Natural killer cell (primary cell): ENCODE results near the gene DUSP28. TPM values are rescaled to one million over a fixed set of nuclear protein-coding genes. Genes with fewer than 3 reads are reported as not detected.

Source experiments
- ATAC-seq, 3 donors: fragments of 150-1000 bp in 2 of 3; fragments of 200-7000 bp in 1 of 3; cut with Tn5 transposase; 1 replicate in 1 of 3; 2 replicates in 2 of 3; pipeline ENCODE4 v1.10.0; 2021; ENCODE audit warnings: mild to moderate bottlenecking in 2 of 3, moderate library complexity in 2 of 3
- DNase-seq, 2 donors: peaks; one replicate each; pipeline versions ENCODE4 v3.0.0 to v3.0.0-alpha.2; 2013 to 2021; ENCODE audit warnings: mixed read lengths in 1 of 2
- H3K27ac ChIP-seq: one replicate; pipeline ENCODE4 v1.5.1; 2013; ENCODE audit warnings: mild to moderate bottlenecking, low read length
- H3K27me3 ChIP-seq: one replicate; pipeline ENCODE4 v1.6.1; 2013; ENCODE audit warnings: low read length; ENCODE audit not compliant: control insufficient read depth, insufficient read depth
- H3K36me3 ChIP-seq: one replicate; pipeline ENCODE4 v1.6.1; 2013; ENCODE audit warnings: low read length; ENCODE audit not compliant: control insufficient read depth, insufficient read depth
- H3K4me1 ChIP-seq: one replicate; pipeline ENCODE4 v1.6.1; 2013; ENCODE audit warnings: low read length; ENCODE audit not compliant: control insufficient read depth, insufficient read depth
- H3K4me3 ChIP-seq: one replicate; pipeline ENCODE4 v1.5.1; 2013; ENCODE audit warnings: low read length
- H3K9me3 ChIP-seq: one replicate; pipeline ENCODE4 v1.6.1; 2013; ENCODE audit warnings: low read length; ENCODE audit not compliant: control insufficient read depth, insufficient read depth
- H3K27ac Mint-ChIP-seq, 2 donors: one replicate each; pipeline ENCODE4 v1.8.0; 2022; ENCODE audit warnings: mild to moderate bottlenecking in 2 of 2, mixed read lengths in 2 of 2, moderate library complexity in 1 of 2
- H3K27me3 Mint-ChIP-seq, 2 donors: one replicate each; pipeline ENCODE4 v1.8.0; 2022; ENCODE audit warnings: low read depth in 2 of 2, mixed read lengths in 2 of 2
- H3K36me3 Mint-ChIP-seq: one replicate; pipeline ENCODE4 v1.8.0; 2022; ENCODE audit warnings: mixed read lengths
- H3K4me1 Mint-ChIP-seq, 2 donors: one replicate each; pipeline ENCODE4 v1.8.0; 2022; ENCODE audit warnings: mixed read lengths in 2 of 2
- H3K4me3 Mint-ChIP-seq: one replicate; pipeline ENCODE4 v1.8.0; 2022; ENCODE audit warnings: mild to moderate bottlenecking, moderate library complexity, mixed read lengths
- H3K9me3 Mint-ChIP-seq, 2 donors: one replicate each; pipeline ENCODE4 v1.8.0; 2022; ENCODE audit warnings: mixed read lengths in 2 of 2
- CTCF ChIP-seq: fragments of 200-600 bp; IDR thresholded peaks from one replicate; pipeline ENCODE4 v1.8.0; 2022; ENCODE audit warnings: antibody characterized with exemption
- WGBS: methylation state at CpG from one replicate; pipeline ENCODE4 v1.1.7; 2013; ENCODE audit warnings: missing lambda C conversion rate; ENCODE audit not compliant: insufficient coverage; 5-methylcytosine and 5-hydroxymethylcytosine counted together
- intact Hi-C: fragments of 100-400 bp; cut with micrococcal nuclease; formaldehyde crosslinking; loops from one replicate; pipeline ENCODE4 v1.14.2; 2022
- total RNA-seq, 4 donors: library from RNA; stranded (reverse); fragments of 120-200 nt in 1 of 4; gene quantifications; one replicate each; pipeline versions ENCODE4 v1.2.3 to v1.2.4, GENCODE V29; 2013 to 2022

Gene DUSP28
- total RNA-seq, 3 donors from 2014 or later (not counting 1 experiment from before 2014, with no cell fraction given) = 13.5 to 25.2 (median 18.5) TPM

DNA sequence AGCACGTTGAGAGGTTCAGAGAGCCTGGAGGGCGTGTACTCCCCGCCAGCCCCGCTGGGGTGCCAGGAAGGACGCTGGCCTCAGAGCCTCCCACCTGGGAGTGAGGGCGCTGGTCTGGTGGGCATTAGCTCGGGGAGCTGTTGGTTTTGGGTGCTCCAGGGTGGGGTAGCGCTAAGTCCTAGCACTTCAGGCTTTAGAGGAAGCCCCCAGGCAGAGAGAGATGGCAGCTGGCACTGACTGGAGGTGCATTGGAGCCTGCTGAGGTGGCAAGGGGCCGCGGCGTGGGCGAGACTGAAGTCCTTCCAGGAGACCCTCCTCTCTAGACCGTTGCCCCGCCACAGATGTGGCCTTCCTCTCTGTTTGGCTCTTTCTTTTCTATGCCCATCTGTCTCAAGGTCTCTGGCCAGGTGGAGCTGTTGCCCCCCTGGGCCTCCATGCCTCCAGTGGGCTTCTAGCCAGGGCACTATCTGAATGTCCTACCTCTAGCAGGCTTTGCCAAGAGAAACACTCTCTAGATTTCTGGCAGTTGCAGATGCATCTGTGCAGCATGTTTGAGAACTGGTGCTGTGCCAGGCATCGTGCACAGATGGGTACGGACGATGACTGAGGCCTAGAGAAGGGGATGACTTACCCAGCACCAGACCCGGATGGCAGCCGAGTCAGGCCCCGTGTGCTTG, 33.0 kb downstream of the DUSP28 start:
- Histone ChIP-seq H3K27me3 (no peaks in the 10 kb centered on the region), H3K4me3 (no peak overlapping the region), H3K4me1 (peaks cover 12% of the 10 kb centered on the region), H3K27ac (no peak overlapping the region), H3K9me3 (no peaks in the 10 kb centered on the region), H3K36me3 (peaks cover 64% of the 10 kb centered on the region)
- no peaks in the 10 kb centered on the region for H3K27me3 Mint-ChIP-seq
- H3K9me3 Mint-ChIP-seq = no peaks in the 10 kb centered on the region
- 94% methylated on average over 20 of the region's 20 CpGs for WGBS
- intact Hi-C loops = no loop called here
- DNase-seq (no peak), ATAC-seq (no peak)
- H3K4me1 Mint-ChIP-seq = peaks cover 11 to 18% of the 10 kb centered on the region in 2 donors
- no peak overlapping the region for H3K4me3 Mint-ChIP-seq
- no peak overlapping the region for H3K27ac Mint-ChIP-seq
- no peaks in the 10 kb centered on the region for H3K36me3 Mint-ChIP-seq
- no peak for TF ChIP-seq CTCF

GRCh38 chr2:240593703-240594451, 33.7 kb downstream of the DUSP28 start:
- no peak for TF ChIP-seq CTCF
- no peaks in the 10 kb centered on the region for H3K27me3 Mint-ChIP-seq
- peaks cover 4 to 10% of the 10 kb centered on the region in 2 donors for H3K4me1 Mint-ChIP-seq
- DNase-seq (no peak), ATAC-seq (no peak)
- Histone ChIP-seq H3K36me3 (peaks cover 71% of the 10 kb centered on the region), H3K4me1 (peaks cover 6% of the 10 kb centered on the region), H3K27me3 (no peaks in the 10 kb centered on the region), H3K27ac (no peak overlapping the region), H3K4me3 (no peak overlapping the region), H3K9me3 (no peaks in the 10 kb centered on the region)
- intact Hi-C loops = no loop called here
- no peaks in the 10 kb centered on the region for H3K36me3 Mint-ChIP-seq
- H3K9me3 Mint-ChIP-seq = no peaks in the 10 kb centered on the region
- WGBS = 95% methylated on average over 19 of the region's 19 CpGs
- H3K27ac Mint-ChIP-seq = no peak overlapping the region
- H3K4me3 Mint-ChIP-seq = no peak overlapping the region

DNA sequence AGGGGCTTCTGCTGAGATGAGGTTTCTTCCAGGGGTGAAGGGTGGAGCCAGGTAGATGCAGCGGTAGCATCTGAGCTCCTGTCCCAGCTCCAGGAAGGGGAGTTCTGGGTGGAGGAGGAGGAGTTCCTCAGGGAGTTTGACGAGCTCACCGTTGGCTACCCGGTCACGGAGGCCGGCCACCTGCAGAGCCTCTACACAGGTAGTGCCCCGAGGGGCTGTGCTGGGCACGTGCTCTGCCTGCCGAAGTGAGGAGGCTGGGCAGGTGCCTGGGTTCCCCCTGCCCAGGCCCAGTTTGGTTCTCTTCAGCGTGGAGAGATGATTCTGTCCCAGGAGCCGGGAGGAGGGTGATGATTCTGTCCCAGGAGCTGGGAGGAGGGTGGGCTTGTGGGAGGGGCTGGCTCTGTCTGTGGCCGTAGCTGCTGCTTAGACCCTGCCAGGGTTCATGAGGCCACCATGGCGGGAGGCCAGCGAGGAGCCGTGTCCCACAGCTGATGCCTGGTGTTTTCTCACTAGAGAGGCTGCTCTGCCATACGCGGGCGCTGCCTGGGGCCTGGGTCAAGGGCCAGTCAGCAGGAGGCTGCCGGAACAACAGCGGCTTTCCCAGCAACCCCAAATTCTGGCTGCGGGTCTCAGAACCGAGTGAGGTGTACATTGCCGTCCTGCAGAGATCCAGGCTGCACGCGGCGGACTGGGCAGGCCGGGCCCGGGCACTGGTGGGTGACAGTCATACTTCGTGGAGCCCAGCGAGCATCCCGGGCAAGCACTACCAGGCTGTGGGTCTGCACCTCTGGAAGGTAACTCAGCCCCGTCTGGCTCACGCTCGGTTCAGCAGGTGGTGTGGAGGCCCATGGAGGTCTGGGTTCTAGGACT, 34.6 kb downstream of the DUSP28 start:
- no peaks in the 10 kb centered on the region for H3K9me3 ChIP-seq
- DNase-seq (no peak), ATAC-seq (no peak)
- H3K36me3 ChIP-seq = peaks cover 68% of the 10 kb centered on the region
- H3K36me3 Mint-ChIP-seq = no peaks in the 10 kb centered on the region
- TF ChIP-seq CTCF = no peak
- no peaks in the 10 kb centered on the region for H3K9me3 Mint-ChIP-seq
- H3K27ac ChIP-seq = no peak overlapping the region
- 96% methylated on average over 34 of the region's 34 CpGs for WGBS
- no peaks in the 10 kb centered on the region for H3K27me3 Mint-ChIP-seq
- H3K27me3 ChIP-seq = no peaks in the 10 kb centered on the region
- intact Hi-C loops = no loop called here
- no peak overlapping the region for H3K4me3 ChIP-seq
- no peak overlapping the region for H3K4me3 Mint-ChIP-seq
- H3K4me1 Mint-ChIP-seq = peaks cover 0 to 6% of the 10 kb centered on the region in 2 donors
- peaks cover 6% of the 10 kb centered on the region for H3K4me1 ChIP-seq
- no peak overlapping the region for H3K27ac Mint-ChIP-seq
